Erythroblast (primary cell): ENCODE data around the gene LRRC25.

Source experiments
- GATA1 ChIP-seq: IDR thresholded peaks from 2 replicates; pipeline ENCODE4 v1.6.1; 2011; ENCODE audit warnings: low read depth, mild to moderate bottlenecking, control low read depth, low read length, moderate library complexity
- POLR2A ChIP-seq: IDR thresholded peaks from 2 replicates; pipeline ENCODE4 v1.6.1; 2011; ENCODE audit warnings: mild to moderate bottlenecking, low read length

GRCh38 chr19:18412610-18413239 lies 15.3 kb upstream of the LRRC25 start:
- no peak for TF ChIP-seq POLR2A
- no peak for TF ChIP-seq GATA1
